ENCODE measurements around the gene FRMPD2.

FRMPD2 gene

GRCh38 chr10:48289501-48290238, 15.2 kb upstream of the FRMPD2 start:
- DNase-seq (ENCODE audit: low spot score): peak; percentile 40
- peak; percentile 86 for TF ChIP-seq CTCF (IDR thresholded peaks at IDR 0.05; ENCODE audit: extremely low read depth, insufficient read depth, missing control alignments)
- in situ Hi-C loops (cut with MboI; ENCODE audit: low pct_unique_long_range_greater_than_20kb, low sequenced_read_pairs, unreplicated experiment): loop anchor here (10.0 kb wide), 1 partner anchor 75 kb away; no protein-coding TSS in a partner anchor

GRCh38 chr10:48288661-48289060, 14.2 kb upstream of the FRMPD2 start:
- in situ Hi-C loops (cut with MboI; ENCODE audit: low pct_unique_long_range_greater_than_20kb, low sequenced_read_pairs, unreplicated experiment): loop anchor here (10.0 kb wide), 1 partner anchor 74 kb away; no protein-coding TSS in a partner anchor
- DNase-seq (ENCODE audit: low spot score): no peak
- no peak for TF ChIP-seq CTCF (IDR thresholded peaks at IDR 0.05; ENCODE audit: extremely low read depth, insufficient read depth, missing control alignments)

- TF ChIP-seq CTCF (IDR thresholded peaks at IDR 0.05; ENCODE audit: extremely low read depth, insufficient read depth, missing control alignments): no peak
- in situ Hi-C loops (cut with MboI; ENCODE audit: low pct_unique_long_range_greater_than_20kb, low sequenced_read_pairs, unreplicated experiment): loop anchor here (10.0 kb wide), 1 partner anchor 73 kb away; no protein-coding TSS in a partner anchor
Measured at GRCh38 chr10:48287417-48288391, 13.2 kb upstream of the FRMPD2 start.

GRCh38 chr10:48286356-48286755, 11.9 kb upstream of the FRMPD2 start:
- in situ Hi-C loops (cut with MboI; ENCODE audit: low pct_unique_long_range_greater_than_20kb, low sequenced_read_pairs, unreplicated experiment): loop anchor here (10.0 kb wide), 1 partner anchor 72 kb away; no protein-coding TSS in a partner anchor
- no peak for DNase-seq (ENCODE audit: low spot score)
- TF ChIP-seq CTCF (IDR thresholded peaks at IDR 0.05; ENCODE audit: extremely low read depth, insufficient read depth, missing control alignments): no peak

More at GRCh38 chr10:48287417-48288391, 13.2 kb upstream of the FRMPD2 start:
- no peak for DNase-seq (ENCODE audit: low spot score)

- no peak for TF ChIP-seq CTCF (IDR thresholded peaks at IDR 0.05; ENCODE audit: extremely low read depth, insufficient read depth, missing control alignments)
- in situ Hi-C loops (cut with MboI; ENCODE audit: low pct_unique_long_range_greater_than_20kb, low sequenced_read_pairs, unreplicated experiment): loop anchor here (10.0 kb wide), 1 partner anchor 71 kb away; no protein-coding TSS in a partner anchor
- DNase-seq (ENCODE audit: low spot score): peak; percentile 45
Measured at GRCh38 chr10:48285710-48286109, 11.2 kb upstream of the FRMPD2 start.

- no peak for DNase-seq (ENCODE audit: low spot score)
- no peak for TF ChIP-seq CTCF (IDR thresholded peaks at IDR 0.05; ENCODE audit: extremely low read depth, insufficient read depth, missing control alignments)
- in situ Hi-C loops (cut with MboI; ENCODE audit: low pct_unique_long_range_greater_than_20kb, low sequenced_read_pairs, unreplicated experiment): loop anchor here (10.0 kb wide), 1 partner anchor 70 kb away; no protein-coding TSS in a partner anchor
Measured at GRCh38 chr10:48284811-48285210, 10.3 kb upstream of the FRMPD2 start.

All from GM13977 (cell line).